PFSK-1 (cell line): ENCODE measurements around the gene TEKT5.

Experiments
- FOXP2 ChIP-seq: optimal IDR thresholded peaks from 2 replicates; pipeline ENCODE3; 2011; ENCODE audit warnings: borderline replicate concordance, control low read depth, inconsistent platforms; ENCODE audit not compliant: insufficient read depth; ENCODE audit errors: extremely low read length, extremely low read depth
- POLR2AphosphoS5 ChIP-seq: IDR thresholded peaks from 2 replicates; pipeline ENCODE4 v1.6.1; 2012; ENCODE audit warnings: low read depth, mild to moderate bottlenecking, control low read depth, low read length, moderate library complexity
- REST ChIP-seq, 2 experiments: IDR thresholded peaks; 2 replicates each; pipeline versions ENCODE4 v1.6.1 to v1.8.0; 2011 to 2012; ENCODE audit warnings: low read depth in 2 of 2, low read length in 2 of 2, control low read depth in 1 of 2, inconsistent platforms in 1 of 2, mild to moderate bottlenecking in 1 of 2, moderate library complexity in 1 of 2; ENCODE audit not compliant: insufficient read depth in 1 of 2
- SIN3A ChIP-seq: IDR thresholded peaks from 2 replicates; pipeline ENCODE4 v1.6.1; 2012; ENCODE audit warnings: mild to moderate bottlenecking, low read length, moderate library complexity, borderline replicate concordance; ENCODE audit not compliant: insufficient read depth
- TAF1 ChIP-seq: IDR thresholded peaks from 2 replicates; pipeline ENCODE4 v1.6.1; 2012; ENCODE audit warnings: low read length, control low read depth, borderline replicate concordance; ENCODE audit not compliant: insufficient read depth

The TEKT5 gene

GRCh38 chr16:10671729-10672128, 23.0 kb downstream of the TEKT5 start:
- TF ChIP-seq REST (IDR thresholded peaks at IDR 0.05; ENCODE audit: insufficient read depth in 1 of 2, low read depth in 2 of 2, low read length in 2 of 2) (no peak), FOXP2 (no peak), POLR2AphosphoS5 (no peak), SIN3A (no peak), TAF1 (no peak)

GRCh38 chr16:10669791-10670190, 24.9 kb downstream of the TEKT5 start:
- TF ChIP-seq FOXP2 (no peak), SIN3A (no peak), POLR2AphosphoS5 (no peak), TAF1 (no peak), REST (IDR thresholded peaks at IDR 0.05; ENCODE audit: insufficient read depth in 1 of 2, low read depth in 2 of 2, low read length in 2 of 2) (no peak)

GRCh38 chr16:10668322-10669045, 26.2 kb downstream of the TEKT5 start:
- TF ChIP-seq POLR2AphosphoS5 (no peak), FOXP2 (no peak), REST (IDR thresholded peaks at IDR 0.05; ENCODE audit: insufficient read depth in 1 of 2, low read depth in 2 of 2, low read length in 2 of 2) (no peak), SIN3A (no peak), TAF1 (no peak)

- no peak for TF ChIP-seq POLR2AphosphoS5
- TF ChIP-seq SIN3A: no peak
- TF ChIP-seq REST (IDR thresholded peaks at IDR 0.05; ENCODE audit: insufficient read depth in 1 of 2, low read depth in 2 of 2, low read length in 2 of 2): no peak
- no peak for TF ChIP-seq FOXP2
- no peak for TF ChIP-seq TAF1
These were observed 27.5 kb downstream of the TEKT5 start for GRCh38 chr16:10667239-10667638.

GRCh38 chr16:10666291-10666690, 28.4 kb downstream of the TEKT5 start:
- TF ChIP-seq TAF1: no peak
- TF ChIP-seq REST (IDR thresholded peaks at IDR 0.05; ENCODE audit: insufficient read depth in 1 of 2, low read depth in 2 of 2, low read length in 2 of 2): no peak
- TF ChIP-seq POLR2AphosphoS5: no peak
- TF ChIP-seq FOXP2: no peak
- TF ChIP-seq SIN3A: no peak
